ENCODE measurements around the gene OTOF.
"Not testable (repeated sequence)": the region's sequence is repeated elsewhere in the genome, so short reads cannot be mapped to it uniquely, and the experiment has no call there.

Gene OTOF

DNA sequence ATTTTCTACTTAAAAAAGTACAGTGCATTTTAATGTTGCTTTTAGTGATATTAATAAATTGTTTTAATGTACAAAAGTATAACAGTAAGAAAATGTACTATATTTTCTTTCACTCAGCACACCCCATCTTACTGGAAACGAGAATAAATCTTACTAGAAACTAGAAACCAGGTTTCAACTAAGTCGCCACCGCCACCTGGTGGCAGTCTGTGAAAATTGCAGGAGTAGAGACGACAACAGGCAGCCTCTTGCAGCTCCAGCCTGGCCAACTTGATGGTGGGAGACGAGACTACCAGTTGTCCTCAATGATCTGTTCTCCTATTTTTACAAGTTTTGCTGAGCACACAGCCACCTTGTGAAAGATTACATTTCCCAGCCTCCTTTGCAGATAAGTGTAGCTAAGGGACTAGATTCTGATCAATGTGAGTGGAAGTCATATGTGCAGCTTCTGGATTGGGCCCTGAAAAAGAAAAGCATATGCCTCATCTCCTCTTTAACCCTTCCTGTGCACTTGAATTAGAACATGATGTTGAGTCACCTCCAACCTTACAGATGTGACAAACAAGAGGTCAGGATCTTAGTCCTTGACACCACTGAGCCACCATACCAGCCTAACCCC is 8.7 kb downstream of the OTOF start:
- in situ Hi-C loops (cut with HindIII; ENCODE audit: low sequenced_read_pairs): no loop called here
- peak; percentile 71 for DNase-seq (ENCODE audit: low read depth, low spot score)
- no peak overlapping the region for H3K4me3 ChIP-seq (ENCODE audit: low read depth, low read length)
- TF ChIP-seq, protein P1, sequence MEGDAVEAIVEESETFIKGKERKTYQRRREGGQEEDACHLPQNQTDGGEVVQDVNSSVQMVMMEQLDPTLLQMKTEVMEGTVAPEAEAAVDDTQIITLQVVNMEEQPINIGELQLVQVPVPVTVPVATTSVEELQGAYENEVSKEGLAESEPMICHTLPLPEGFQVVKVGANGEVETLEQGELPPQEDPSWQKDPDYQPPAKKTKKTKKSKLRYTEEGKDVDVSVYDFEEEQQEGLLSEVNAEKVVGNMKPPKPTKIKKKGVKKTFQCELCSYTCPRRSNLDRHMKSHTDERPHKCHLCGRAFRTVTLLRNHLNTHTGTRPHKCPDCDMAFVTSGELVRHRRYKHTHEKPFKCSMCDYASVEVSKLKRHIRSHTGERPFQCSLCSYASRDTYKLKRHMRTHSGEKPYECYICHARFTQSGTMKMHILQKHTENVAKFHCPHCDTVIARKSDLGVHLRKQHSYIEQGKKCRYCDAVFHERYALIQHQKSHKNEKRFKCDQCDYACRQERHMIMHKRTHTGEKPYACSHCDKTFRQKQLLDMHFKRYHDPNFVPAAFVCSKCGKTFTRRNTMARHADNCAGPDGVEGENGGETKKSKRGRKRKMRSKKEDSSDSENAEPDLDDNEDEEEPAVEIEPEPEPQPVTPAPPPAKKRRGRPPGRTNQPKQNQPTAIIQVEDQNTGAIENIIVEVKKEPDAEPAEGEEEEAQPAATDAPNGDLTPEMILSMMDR (IDR thresholded peaks at IDR 0.05; ENCODE audit: low read depth, low read length): peak; percentile 71

DNA sequence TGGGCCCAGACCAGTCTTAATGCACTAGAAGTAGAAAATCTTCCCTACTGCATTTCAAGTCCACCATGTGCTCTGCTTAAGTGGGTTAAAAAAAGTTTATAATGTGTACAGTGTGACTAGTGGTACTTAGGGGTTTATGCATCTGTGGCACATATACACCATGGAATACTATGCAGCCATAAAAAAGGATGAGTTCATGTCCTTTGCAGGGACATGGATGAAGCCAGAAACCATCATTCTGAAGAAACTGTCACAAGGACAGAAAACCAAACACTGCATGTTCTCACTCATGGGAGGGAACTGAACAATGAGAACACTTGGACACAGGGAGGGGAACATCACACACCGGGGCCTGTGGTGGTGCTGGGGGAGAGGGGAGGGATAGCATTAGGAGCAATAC is 9.4 kb downstream of the OTOF start:
- in situ Hi-C loops (cut with HindIII; ENCODE audit: low sequenced_read_pairs); H3K4me3 ChIP-seq (ENCODE audit: low read depth, low read length); DNase-seq (ENCODE audit: low read depth, low spot score): not testable (repeated sequence)

DNA sequence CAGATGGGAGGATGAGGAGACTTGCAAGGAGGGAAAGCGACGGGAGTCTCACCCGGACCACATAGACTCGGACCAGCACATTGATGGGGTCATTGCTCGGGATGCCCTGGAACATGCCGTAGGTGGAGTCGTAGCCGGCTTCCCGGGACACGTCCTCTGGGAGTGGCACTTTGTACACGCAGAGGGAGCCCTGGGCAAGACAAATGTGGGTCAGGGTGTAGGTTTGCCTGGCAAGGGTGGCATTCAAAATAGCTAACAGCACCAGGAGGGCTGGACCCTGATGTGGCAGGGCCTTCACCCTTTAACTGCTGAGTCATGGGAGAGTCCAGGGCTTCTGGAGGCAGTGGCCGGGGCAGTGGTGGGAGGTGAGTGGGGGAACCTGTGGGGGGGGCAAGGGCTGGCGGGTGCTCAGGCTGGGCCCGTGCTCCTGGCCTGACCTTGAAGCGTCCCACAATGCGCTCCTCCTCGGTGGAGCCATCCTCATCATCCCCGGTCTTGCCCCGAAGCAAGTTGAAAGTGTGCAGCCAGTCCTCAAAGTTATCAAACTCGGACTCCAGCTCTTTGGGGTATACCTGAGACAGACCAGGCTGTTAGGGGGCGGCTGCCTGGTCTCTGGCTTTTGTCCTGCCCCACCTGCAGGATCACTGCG is 11.1 kb downstream of the OTOF start:
- DNase-seq (ENCODE audit: low read depth, low spot score): no peak
- in situ Hi-C loops (cut with HindIII; ENCODE audit: low sequenced_read_pairs): no loop called here
- TF ChIP-seq, protein P1 (IDR thresholded peaks at IDR 0.05; ENCODE audit: low read depth, low read length): no peak
- no peak overlapping the region for H3K4me3 ChIP-seq (ENCODE audit: low read depth, low read length)

DNA sequence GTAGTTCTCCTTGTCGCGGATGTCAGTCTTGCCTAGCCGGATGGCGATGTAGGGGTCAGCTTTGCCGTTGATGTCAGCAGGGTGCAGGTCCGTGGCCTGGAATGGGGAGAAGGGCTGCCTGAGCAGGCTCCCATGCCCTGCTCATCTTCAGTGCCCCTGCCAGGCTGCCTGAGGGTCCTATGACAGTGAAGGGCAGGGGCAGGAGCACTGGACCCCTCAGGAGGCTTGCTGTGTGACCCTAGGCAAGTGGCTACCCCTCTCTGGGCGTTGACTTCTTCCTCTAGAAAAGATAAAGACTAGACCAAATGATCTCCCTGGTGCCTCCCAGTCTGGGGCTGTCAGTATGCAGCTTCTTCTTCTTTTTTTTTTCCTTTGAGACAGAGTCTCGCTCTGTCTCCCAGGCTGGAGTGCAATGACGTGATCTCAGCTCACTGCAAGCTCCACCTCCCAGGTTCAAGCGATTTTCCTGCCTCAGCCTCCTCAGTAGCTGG is 11.9 kb downstream of the OTOF start:
- no peak overlapping the region for H3K4me3 ChIP-seq (ENCODE audit: low read depth, low read length)
- TF ChIP-seq, protein P1 (IDR thresholded peaks at IDR 0.05; ENCODE audit: low read depth, low read length): no peak
- DNase-seq (ENCODE audit: low read depth, low spot score): no peak
- in situ Hi-C loops (cut with HindIII; ENCODE audit: low sequenced_read_pairs): no loop called here

DNA sequence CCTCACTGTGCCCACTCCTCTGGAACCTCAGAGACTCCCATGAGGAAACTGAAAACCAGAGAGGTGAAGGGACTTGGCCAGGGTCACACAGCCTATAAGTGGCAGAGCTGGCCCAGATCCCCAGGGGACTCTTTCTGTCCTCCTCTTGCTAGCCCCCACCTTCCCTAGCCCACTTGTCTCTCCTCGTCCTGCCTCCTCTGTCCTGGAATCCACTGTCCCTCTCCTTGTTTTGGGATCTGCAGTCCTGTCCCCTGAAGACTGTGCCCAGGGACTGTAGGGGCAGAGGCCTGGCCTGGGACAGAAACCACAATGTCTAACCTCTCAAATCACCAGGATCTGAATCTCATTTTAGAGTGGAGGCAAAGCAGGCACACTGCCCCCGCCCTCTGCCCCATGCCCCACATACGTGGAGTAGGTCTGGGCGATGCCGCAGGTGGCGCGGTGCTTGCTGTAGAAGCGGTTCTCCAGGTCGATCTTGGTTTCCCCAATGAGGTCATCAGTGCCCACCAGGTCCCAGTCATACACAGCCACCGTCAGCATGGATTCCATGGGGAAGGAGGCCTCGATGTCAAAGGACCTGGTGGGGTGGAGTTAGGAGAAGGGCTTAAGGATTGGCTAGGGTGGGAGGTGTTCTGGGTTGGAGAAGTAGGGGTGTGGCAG is 12.5 kb downstream of the OTOF start:
- TF ChIP-seq, protein P1 (IDR thresholded peaks at IDR 0.05; ENCODE audit: low read depth, low read length): no peak
- in situ Hi-C loops (cut with HindIII; ENCODE audit: low sequenced_read_pairs): no loop called here
- DNase-seq (ENCODE audit: low read depth, low spot score): no peak
- no peak overlapping the region for H3K4me3 ChIP-seq (ENCODE audit: low read depth, low read length)

DNA sequence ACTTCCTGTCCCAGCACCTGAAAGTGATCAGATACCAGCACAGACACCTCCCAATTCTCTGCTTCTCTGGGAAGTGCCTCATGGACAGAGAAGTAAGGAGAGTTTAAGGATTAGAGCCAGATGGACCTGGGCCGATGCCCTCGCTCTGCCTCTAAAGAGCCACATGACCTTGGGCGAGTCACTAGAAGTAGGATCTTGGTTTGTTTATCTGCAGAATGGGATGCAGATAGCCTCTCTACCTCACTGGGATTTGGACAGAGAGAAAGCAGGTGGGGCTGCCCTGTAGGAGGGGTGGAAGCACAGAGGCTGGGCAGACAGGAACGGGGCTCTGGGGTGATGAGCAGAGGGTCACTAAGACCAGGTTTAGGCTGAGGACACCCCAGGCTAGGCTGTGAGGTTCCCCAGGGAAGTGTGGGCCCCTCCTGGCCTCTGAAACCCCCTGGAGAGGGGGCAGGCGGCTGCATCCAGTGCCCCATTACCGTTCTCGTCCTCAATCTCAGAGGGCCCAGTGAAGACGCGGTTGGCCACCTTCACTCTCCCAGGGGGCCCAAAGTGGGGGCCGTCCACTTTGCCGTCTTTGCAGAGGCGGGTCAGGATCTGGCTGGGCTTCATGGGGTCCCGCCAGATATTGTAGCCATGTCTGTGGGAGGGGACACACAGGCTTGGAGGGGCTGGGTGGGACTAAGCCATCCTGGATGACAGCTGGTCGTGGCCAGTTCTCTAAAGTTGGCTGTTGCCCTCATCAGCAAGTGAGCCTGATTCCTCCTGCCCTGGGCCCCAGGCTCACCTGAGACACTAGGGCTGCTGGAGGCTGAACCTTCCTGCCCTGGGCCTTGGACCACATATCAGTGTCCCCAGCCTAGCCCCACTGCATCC is 13.3 kb downstream of the OTOF start:
- DNase-seq (ENCODE audit: low read depth, low spot score): no peak
- no peak overlapping the region for H3K4me3 ChIP-seq (ENCODE audit: low read depth, low read length)
- in situ Hi-C loops (cut with HindIII; ENCODE audit: low sequenced_read_pairs): no loop called here
- TF ChIP-seq, protein P1 (IDR thresholded peaks at IDR 0.05; ENCODE audit: low read depth, low read length): no peak
